ENCODE measurements around the gene SUSD1. TPM values are rescaled to one million over a fixed set of nuclear protein-coding genes. Genes with fewer than 3 reads are reported as not detected.

The SUSD1 gene
- total RNA-seq, 1 donor from 2014 or later: 19.9 TPM

DNA sequence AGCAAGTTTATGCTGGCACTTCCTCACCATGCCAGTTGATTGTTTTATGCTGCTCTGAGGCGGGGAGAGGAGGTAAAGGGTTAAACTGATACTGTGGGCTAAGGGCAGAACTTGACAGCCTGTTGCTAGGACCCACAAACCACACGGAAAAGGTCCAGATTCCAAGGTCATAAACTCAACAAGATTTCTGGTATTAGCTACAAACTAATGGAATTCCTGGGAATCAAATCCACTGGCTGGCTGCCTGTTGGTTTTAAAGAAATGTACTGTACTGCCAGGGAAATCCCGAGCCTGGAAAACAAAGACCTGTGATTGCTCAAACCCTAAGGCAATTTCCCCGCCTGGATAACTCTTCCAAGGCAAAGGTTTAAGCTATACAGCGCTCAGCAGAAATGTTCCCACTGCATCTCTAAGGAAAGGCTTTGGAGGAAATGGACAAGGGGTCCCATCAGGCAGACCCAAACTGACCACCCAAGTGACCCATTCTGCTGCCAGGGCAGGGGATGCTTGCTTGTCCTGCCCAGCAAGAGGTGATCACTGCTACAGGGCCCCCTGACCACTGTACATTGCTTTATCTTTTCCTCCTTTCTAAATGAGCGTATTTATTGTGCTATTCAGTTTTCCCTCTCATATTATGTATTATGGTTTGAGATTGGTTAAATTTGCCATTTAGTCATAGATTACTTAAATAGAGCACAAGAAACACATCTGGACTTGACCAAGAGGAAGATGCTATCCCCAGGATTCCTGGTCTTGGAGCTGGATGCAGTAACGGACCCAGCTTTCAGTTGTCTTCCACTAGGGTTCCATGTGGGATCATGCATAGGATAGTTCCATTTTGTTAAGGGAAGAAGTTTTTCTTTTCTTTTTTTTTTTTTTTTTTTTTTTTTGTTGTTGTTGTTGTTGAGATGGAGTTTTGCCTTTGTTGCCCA, 124.3 kb downstream of the SUSD1 start:
- Mint-ChIP-seq H3K27me3 (ENCODE audit: unreplicated experiment) (peaks cover 4% of the 10 kb centered on the region), H3K27ac (ENCODE audit: unreplicated experiment) (no peak overlapping the region), H3K36me3 (ENCODE audit: unreplicated experiment) (peaks cover 8% of the 10 kb centered on the region), H3K4me3 (ENCODE audit: unreplicated experiment) (no peak overlapping the region), H3K4me1 (ENCODE audit: low read depth, unreplicated experiment) (no peaks in the 10 kb centered on the region), H3K9me3 (ENCODE audit: unreplicated experiment) (no peaks in the 10 kb centered on the region)
- DNase-seq: no peak
- TF ChIP-seq, protein P1, sequence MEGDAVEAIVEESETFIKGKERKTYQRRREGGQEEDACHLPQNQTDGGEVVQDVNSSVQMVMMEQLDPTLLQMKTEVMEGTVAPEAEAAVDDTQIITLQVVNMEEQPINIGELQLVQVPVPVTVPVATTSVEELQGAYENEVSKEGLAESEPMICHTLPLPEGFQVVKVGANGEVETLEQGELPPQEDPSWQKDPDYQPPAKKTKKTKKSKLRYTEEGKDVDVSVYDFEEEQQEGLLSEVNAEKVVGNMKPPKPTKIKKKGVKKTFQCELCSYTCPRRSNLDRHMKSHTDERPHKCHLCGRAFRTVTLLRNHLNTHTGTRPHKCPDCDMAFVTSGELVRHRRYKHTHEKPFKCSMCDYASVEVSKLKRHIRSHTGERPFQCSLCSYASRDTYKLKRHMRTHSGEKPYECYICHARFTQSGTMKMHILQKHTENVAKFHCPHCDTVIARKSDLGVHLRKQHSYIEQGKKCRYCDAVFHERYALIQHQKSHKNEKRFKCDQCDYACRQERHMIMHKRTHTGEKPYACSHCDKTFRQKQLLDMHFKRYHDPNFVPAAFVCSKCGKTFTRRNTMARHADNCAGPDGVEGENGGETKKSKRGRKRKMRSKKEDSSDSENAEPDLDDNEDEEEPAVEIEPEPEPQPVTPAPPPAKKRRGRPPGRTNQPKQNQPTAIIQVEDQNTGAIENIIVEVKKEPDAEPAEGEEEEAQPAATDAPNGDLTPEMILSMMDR (IDR thresholded peaks at IDR 0.05; ENCODE audit: partially characterized antibody, unreplicated experiment): no peak

DNA sequence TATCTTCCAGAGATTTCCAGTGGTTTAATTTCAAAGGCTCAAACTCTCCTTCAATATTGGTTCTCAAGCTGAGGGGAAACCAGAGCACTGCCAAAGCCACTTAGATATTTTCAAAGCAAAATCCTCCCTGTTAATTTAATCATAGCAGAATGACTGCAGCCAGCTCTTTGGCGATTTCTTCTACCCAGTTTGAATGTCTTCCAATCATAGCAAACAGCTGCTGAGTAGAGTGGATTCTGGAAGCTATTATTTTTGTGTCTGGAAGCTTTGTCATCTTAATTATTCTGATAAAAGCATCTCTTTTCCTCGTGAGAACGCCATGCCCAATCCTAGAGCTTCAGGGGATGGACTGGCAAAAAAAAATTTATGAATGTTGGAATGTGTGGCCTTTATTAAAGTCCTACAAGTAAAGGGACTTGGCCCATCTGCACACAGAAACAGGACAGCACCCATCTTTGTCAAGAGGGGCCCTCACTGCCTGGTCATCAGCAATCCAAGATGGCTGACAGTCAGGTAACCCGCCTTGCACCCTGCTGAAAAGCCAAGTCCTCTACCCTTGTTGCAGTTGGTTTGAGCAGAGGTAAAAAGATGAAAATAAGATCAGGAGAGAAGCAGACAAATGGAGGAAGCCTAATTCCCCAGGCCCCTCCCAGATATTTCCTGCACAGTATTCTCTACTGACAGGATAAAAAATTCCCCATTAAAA, 125.1 kb downstream of the SUSD1 start:
- DNase-seq: no peak
- Mint-ChIP-seq H3K4me3 (ENCODE audit: unreplicated experiment) (no peak overlapping the region), H3K4me1 (ENCODE audit: low read depth, unreplicated experiment) (no peaks in the 10 kb centered on the region), H3K36me3 (ENCODE audit: unreplicated experiment) (peaks cover 8% of the 10 kb centered on the region), H3K9me3 (ENCODE audit: unreplicated experiment) (no peaks in the 10 kb centered on the region), H3K27ac (ENCODE audit: unreplicated experiment) (no peak overlapping the region), H3K27me3 (ENCODE audit: unreplicated experiment) (peaks cover 4% of the 10 kb centered on the region)
- TF ChIP-seq, protein P1 (IDR thresholded peaks at IDR 0.05; ENCODE audit: partially characterized antibody, unreplicated experiment): no peak

DNA sequence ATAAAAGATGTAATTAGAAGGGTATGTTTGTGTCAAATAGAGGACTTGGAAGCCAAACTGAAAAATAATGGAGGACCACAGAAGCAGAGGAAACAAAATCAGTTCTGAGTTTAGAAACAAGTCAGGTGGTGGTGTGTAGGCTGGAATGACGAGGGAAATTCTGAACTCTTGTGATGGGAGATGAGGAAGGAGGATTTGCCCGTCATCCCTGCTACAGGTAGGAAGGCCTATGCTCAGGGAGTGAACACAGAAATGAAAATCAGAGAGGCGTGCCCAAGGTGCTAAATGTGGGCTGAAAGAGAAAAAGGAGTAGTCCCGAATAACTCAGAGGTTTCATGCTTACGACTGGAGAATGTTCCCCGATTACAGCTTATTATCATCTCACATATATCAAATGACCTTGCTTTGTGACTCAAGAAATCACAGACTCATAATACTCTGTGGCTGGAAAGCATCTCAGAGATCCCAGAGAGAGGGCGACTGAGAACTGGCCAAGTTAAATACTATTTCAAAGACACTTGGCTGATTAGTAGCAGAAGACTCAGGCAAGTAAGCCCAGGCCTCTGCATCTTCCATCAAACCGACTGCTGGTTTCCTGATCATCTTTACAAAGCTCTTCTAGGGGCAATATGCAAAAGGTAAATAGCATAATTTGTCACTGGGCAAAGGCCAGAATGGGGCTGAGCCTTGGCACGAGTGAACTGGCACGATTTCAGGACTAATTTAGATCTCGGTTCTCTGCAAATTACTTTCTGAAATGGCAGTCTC, 126.0 kb downstream of the SUSD1 start:
- Mint-ChIP-seq H3K27me3 (ENCODE audit: unreplicated experiment) (peaks cover 4% of the 10 kb centered on the region), H3K9me3 (ENCODE audit: unreplicated experiment) (no peaks in the 10 kb centered on the region), H3K4me1 (ENCODE audit: low read depth, unreplicated experiment) (no peaks in the 10 kb centered on the region), H3K4me3 (ENCODE audit: unreplicated experiment) (no peak overlapping the region), H3K36me3 (ENCODE audit: unreplicated experiment) (peaks cover 8% of the 10 kb centered on the region), H3K27ac (ENCODE audit: unreplicated experiment) (no peak overlapping the region)
- TF ChIP-seq, protein P1 (IDR thresholded peaks at IDR 0.05; ENCODE audit: partially characterized antibody, unreplicated experiment): no peak
- DNase-seq: no peak

DNA sequence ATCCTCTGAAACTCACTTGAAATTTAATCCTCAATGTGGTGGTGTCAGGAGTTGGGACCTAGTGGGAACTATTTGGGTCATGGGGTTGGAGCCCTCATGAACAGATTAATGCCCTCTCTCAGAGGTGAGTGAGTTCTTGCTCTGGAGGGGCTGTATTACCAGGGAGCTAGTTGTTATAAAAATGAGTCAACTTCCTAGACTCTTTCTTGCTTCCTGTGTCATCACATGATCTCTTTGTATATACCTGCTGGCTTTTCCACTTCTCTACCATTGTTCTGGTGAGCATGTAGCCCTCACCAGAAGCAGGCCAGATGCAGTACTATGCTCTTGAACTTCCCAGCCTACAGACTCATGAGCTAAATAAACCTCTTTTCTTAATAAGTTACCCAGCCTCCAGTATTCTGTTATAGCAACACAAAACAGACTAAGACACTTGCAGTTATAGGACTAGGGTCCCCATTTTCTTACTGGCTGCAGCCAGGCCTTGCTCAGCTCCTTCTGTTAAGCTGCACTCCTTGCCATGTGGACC, 127.5 kb downstream of the SUSD1 start:
- no peak overlapping the region for H3K4me3 Mint-ChIP-seq (ENCODE audit: unreplicated experiment)
- TF ChIP-seq, protein P1 (IDR thresholded peaks at IDR 0.05; ENCODE audit: partially characterized antibody, unreplicated experiment): no peak
- H3K4me1 Mint-ChIP-seq (ENCODE audit: low read depth, unreplicated experiment): no peaks in the 10 kb centered on the region
- no peak overlapping the region for H3K27ac Mint-ChIP-seq (ENCODE audit: unreplicated experiment)
- H3K36me3 Mint-ChIP-seq (ENCODE audit: unreplicated experiment): no peaks in the 10 kb centered on the region
- H3K9me3 Mint-ChIP-seq (ENCODE audit: unreplicated experiment): no peaks in the 10 kb centered on the region
- H3K27me3 Mint-ChIP-seq (ENCODE audit: unreplicated experiment): no peaks in the 10 kb centered on the region
- DNase-seq: no peak
